WERI-Rb-1 (cell line): ENCODE data around the gene SPP2.

Source experiments
- DNase-seq: peaks from one replicate; pipeline ENCODE4 v3.0.0-alpha.2; 2020
- H3K27ac ChIP-seq: fragments of 250-450 bp; sonication (Bioruptor Pico); 2 replicates; pipeline ENCODE4 v1.5.1; 2020; ENCODE audit warnings: mild to moderate bottlenecking, moderate library complexity
- H3K27me3 ChIP-seq: fragments of 250-450 bp; sonication (Bioruptor Pico); 2 replicates; pipeline ENCODE4 v1.5.1; 2021; ENCODE audit warnings: mild to moderate bottlenecking, low read depth, moderate library complexity; ENCODE audit not compliant: insufficient read depth, severe bottlenecking
- H3K36me3 ChIP-seq: fragments of 250-450 bp; sonication (Bioruptor Pico); 2 replicates; pipeline ENCODE4 v1.5.1; 2020; ENCODE audit warnings: mild to moderate bottlenecking, moderate library complexity
- H3K4me3 ChIP-seq: 2 replicates; pipeline ENCODE4 v1.5.1; 2011; ENCODE audit warnings: low read depth, mild to moderate bottlenecking, control low read depth, low read length
- H3K9me3 ChIP-seq: fragments of 250-450 bp; sonication (Bioruptor Pico); 2 replicates; pipeline ENCODE4 v1.5.1; 2021; ENCODE audit warnings: mild to moderate bottlenecking, moderate library complexity; ENCODE audit not compliant: severe bottlenecking
- TF ChIP-seq, protein P1 (sequence below): IDR thresholded peaks from 2 replicates; pipeline ENCODE4 v1.5.1; 2011; ENCODE audit warnings: low read depth, mild to moderate bottlenecking, control low read depth, inconsistent platforms, low read length

The SPP2 gene

DNA sequence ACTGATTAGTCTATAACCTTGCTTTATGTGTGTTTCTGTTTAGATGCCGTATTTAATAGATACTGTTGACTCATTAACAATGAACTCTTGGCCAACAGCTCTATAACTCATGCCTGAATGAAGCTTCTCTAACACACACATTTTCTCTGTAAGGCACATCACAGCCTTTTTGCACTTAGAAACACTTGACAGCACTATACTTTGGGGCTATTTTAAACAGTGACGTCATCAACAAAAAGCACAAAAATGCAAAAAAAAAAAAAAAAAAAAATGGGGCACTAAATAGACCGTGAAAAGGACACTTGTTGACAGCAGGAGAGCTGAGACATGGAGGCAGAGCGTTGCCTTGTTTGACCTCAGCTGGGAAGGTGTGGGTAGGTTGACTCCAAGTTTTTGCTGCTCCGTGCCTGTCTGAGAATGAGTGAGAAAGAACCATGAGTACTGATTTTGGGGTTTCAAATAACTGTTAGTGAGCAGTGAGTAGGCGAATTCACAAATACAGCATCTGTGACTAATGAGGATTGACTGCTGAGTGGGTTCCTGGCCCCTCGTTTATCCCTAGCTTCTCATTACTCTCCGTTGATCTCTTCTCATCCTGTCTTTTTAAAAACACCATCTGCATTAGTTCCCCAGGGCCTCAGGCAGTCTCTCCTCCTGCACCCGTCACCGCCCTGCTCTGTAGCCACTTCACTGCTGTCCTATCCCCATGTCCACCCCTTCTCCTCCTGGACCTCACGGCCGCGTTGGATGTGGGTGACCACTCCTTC lies 24.4 kb downstream of the SPP2 start:
- H3K27me3 ChIP-seq, result no peaks in the 10 kb centered on the region
- peak overlapping the region; percentile 53 for H3K27ac ChIP-seq
- H3K4me3 ChIP-seq, result no peak overlapping the region
- H3K9me3 ChIP-seq, result no peaks in the 10 kb centered on the region
- peak; percentile 58 for DNase-seq
- TF ChIP-seq, protein P1, sequence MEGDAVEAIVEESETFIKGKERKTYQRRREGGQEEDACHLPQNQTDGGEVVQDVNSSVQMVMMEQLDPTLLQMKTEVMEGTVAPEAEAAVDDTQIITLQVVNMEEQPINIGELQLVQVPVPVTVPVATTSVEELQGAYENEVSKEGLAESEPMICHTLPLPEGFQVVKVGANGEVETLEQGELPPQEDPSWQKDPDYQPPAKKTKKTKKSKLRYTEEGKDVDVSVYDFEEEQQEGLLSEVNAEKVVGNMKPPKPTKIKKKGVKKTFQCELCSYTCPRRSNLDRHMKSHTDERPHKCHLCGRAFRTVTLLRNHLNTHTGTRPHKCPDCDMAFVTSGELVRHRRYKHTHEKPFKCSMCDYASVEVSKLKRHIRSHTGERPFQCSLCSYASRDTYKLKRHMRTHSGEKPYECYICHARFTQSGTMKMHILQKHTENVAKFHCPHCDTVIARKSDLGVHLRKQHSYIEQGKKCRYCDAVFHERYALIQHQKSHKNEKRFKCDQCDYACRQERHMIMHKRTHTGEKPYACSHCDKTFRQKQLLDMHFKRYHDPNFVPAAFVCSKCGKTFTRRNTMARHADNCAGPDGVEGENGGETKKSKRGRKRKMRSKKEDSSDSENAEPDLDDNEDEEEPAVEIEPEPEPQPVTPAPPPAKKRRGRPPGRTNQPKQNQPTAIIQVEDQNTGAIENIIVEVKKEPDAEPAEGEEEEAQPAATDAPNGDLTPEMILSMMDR, result no peak
- no peaks in the 10 kb centered on the region for H3K36me3 ChIP-seq

DNA sequence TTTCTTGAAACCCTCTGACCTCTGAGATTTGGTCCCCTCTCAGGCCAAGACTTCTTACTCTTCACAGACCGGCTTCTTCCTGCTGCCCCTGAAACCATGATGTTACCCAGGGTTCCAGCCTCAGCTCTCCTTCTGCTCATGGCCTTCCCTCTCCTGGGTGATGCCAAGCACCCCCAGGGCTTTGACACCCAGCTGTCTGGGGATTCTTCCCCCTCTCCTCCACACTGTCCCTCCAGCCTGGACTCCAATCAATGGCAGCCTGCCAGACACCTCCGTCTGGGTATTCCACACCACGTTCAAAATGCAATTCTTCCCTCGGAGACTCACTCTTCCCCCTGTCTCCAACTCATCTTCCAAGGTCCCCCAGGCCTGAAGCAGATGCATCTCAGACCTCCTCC lies 25.0 kb downstream of the SPP2 start:
- Histone ChIP-seq H3K4me3 (no peak overlapping the region), H3K27ac (peak overlapping the region; percentile 53), H3K27me3 (no peaks in the 10 kb centered on the region), H3K9me3 (peaks cover 1% of the 10 kb centered on the region), H3K36me3 (no peaks in the 10 kb centered on the region)
- TF ChIP-seq, protein P1, result no peak
- DNase-seq, result no peak

DNA sequence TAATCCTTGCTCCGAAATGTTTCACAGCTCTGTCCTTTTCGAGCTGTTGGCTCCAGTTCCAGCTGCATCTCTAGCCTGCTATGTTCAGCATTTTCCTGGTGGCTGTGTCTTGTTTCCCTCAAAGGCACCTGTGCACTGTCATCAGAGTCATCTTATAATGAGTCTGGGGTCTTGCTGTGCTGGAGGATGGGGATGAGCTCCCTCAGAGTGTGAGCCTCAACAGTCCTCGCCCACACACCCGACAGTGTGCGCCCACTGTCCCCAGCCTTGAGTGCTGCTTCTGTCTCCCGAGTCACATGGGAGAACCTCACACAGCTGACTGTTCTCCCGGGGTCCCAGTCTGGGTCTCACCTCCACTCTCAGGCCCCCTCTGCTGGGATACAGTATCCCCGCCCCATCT lies 25.4 kb downstream of the SPP2 start:
- H3K36me3 ChIP-seq, result no peaks in the 10 kb centered on the region
- H3K27me3 ChIP-seq, result no peaks in the 10 kb centered on the region
- H3K27ac ChIP-seq, result peak overlapping the region; percentile 53
- H3K4me3 ChIP-seq, result no peak overlapping the region
- TF ChIP-seq, protein P1, result no peak
- peaks cover 5% of the 10 kb centered on the region for H3K9me3 ChIP-seq
- DNase-seq, result no peak

- no peak overlapping the region for H3K27ac ChIP-seq
- no peak overlapping the region for H3K4me3 ChIP-seq
- no peaks in the 10 kb centered on the region for H3K36me3 ChIP-seq
- TF ChIP-seq, protein P1, result no peak
- peaks cover 6% of the 10 kb centered on the region for H3K9me3 ChIP-seq
- no peak for DNase-seq
- no peaks in the 10 kb centered on the region for H3K27me3 ChIP-seq
These were observed 25.9 kb downstream of the SPP2 start for GRCh38 chr2:234076451-234076850.

DNA sequence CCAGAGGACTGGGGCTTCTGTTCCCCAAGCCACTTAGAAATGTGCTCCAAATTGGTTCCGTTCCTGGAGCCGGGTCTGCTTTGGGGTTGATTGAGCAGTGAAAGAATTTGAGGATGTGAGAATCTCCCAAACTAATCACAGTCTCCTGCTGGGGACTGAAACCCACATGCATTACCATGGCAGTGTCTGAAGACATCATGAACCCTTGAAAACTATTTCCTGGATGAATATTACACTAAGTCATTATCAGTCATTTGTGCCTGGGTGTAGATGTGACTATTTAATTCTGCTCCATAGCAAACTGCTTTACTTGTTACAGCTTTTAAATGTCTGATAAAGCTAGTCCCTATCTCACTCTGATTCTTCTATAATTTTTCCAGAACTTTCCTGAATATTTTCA lies 27.6 kb downstream of the SPP2 start:
- Histone ChIP-seq H3K9me3 (peaks cover 6% of the 10 kb centered on the region), H3K27ac (no peak overlapping the region), H3K36me3 (no peaks in the 10 kb centered on the region), H3K27me3 (no peaks in the 10 kb centered on the region), H3K4me3 (no peak overlapping the region)
- DNase-seq, result no peak
- TF ChIP-seq, protein P1, result no peak
